Calu3 (cell line): ENCODE results near the gene RHBDL1. TPM values are rescaled to one million over a fixed set of nuclear protein-coding genes. Genes with fewer than 3 reads are reported as not detected.

Experiments used
- BruUV-seq: library from RNA; stranded (reverse); fragments of 400-500 nt; replicated peaks from 2 replicates; lab custom pipeline; 2021; lab: Mats Ljungman, UMichigan
- CTCF ChIA-PET: fragments of 300-600 bp; sonication (Branson Sonifier 250); formaldehyde crosslinking; loops from one replicate; lab custom pipeline; 2022; ENCODE audit warnings: antibody characterized with exemption; lab: Charles Lee
- DNase-seq: peaks from one replicate; pipeline ENCODE4 v3.0.0; 2022
- H3K27ac Mint-ChIP-seq: one replicate; pipeline ENCODE4 v1.8.0; 2022; ENCODE audit warnings: mixed read lengths; ENCODE audit not compliant: unreplicated experiment
- H3K27me3 Mint-ChIP-seq: one replicate; pipeline ENCODE4 v1.8.0; 2022; ENCODE audit warnings: mixed read lengths; ENCODE audit not compliant: unreplicated experiment
- H3K36me3 Mint-ChIP-seq: one replicate; pipeline ENCODE4 v1.8.0; 2022; ENCODE audit warnings: mild to moderate bottlenecking, moderate library complexity, mixed read lengths; ENCODE audit not compliant: insufficient read depth, unreplicated experiment
- H3K4me1 Mint-ChIP-seq: one replicate; pipeline ENCODE4 v1.8.0; 2022; ENCODE audit warnings: mild to moderate bottlenecking, low read depth, mixed read lengths; ENCODE audit not compliant: unreplicated experiment
- H3K4me3 Mint-ChIP-seq: one replicate; pipeline ENCODE4 v1.8.0; 2022; ENCODE audit warnings: mild to moderate bottlenecking, low read depth, moderate library complexity, mixed read lengths; ENCODE audit not compliant: unreplicated experiment
- H3K9me3 Mint-ChIP-seq: one replicate; pipeline ENCODE4 v1.8.0; 2022; ENCODE audit warnings: low read depth, mixed read lengths; ENCODE audit not compliant: unreplicated experiment
- CTCF ChIP-seq: fragments of 200-600 bp; IDR thresholded peaks from one replicate; pipeline ENCODE4 v1.8.0; 2022; ENCODE audit warnings: antibody characterized with exemption; ENCODE audit not compliant: unreplicated experiment
- intact Hi-C: fragments of 100-400 bp; cut with micrococcal nuclease; formaldehyde crosslinking; loops from one replicate; pipeline ENCODE4 v1.10.0; 2022; ENCODE audit not compliant: unreplicated experiment
- total RNA-seq: library from RNA; stranded (reverse); gene quantifications from 2 replicates; pipeline ENCODE4 v1.2.3, GENCODE V29; 2022

Gene RHBDL1
- total RNA-seq, 1 experiment from 2014 or later: 2.6 TPM

DNA sequence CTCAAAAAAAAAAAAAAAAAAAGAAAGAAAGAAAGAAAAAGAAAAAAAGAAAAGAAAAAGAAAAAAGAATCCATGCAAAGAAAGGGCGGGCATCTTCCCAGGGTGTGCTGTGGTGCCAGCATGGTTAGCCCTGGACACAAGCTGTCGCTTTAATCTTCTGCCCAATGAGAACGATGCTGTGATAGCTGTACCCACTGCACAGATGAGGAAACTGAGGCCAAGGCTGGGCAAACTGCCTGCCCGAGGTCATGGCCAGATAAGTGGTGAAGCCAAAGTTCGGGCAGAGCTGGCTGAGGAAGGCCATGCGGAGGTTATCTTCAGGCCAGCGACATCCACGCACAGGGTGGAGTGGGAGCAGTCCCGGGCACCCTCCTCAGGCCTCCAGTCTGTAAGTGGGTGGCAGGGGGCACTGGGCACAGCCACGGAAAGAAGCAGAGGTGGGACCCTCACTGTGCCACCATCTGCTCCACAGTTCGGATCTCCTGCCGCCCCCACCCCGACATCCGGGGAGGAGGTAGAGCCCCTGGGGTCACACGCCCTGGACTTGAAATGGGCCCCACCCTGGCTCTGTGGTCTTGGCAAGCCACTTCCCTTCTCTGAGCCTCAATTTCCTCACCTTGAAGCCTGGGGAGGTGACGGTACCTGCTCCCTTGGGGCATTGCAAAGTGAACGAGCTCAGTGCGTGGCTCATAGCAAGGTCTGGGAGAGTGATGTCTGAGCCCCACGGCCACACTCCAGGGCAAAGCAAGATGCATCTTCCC, 23.6 kb downstream of the RHBDL1 start:
- BruUV-seq: no TSS peak
- peaks cover 9% of the 10 kb centered on the region for H3K4me1 Mint-ChIP-seq
- no peak overlapping the region for H3K27ac Mint-ChIP-seq
- peaks cover 99% of the 10 kb centered on the region for H3K27me3 Mint-ChIP-seq
- H3K9me3 Mint-ChIP-seq: no peaks in the 10 kb centered on the region
- H3K4me3 Mint-ChIP-seq: no peak overlapping the region
- CTCF ChIA-PET: interaction anchor here (0.7 kb wide), 1 partner anchor 169 kb away, joined by 4 read pairs; no protein-coding TSS in a partner anchor
- DNase-seq: no peak
- intact Hi-C loops: no loop called here
- H3K36me3 Mint-ChIP-seq: peaks cover 5% of the 10 kb centered on the region
- TF ChIP-seq CTCF: no peak

DNA sequence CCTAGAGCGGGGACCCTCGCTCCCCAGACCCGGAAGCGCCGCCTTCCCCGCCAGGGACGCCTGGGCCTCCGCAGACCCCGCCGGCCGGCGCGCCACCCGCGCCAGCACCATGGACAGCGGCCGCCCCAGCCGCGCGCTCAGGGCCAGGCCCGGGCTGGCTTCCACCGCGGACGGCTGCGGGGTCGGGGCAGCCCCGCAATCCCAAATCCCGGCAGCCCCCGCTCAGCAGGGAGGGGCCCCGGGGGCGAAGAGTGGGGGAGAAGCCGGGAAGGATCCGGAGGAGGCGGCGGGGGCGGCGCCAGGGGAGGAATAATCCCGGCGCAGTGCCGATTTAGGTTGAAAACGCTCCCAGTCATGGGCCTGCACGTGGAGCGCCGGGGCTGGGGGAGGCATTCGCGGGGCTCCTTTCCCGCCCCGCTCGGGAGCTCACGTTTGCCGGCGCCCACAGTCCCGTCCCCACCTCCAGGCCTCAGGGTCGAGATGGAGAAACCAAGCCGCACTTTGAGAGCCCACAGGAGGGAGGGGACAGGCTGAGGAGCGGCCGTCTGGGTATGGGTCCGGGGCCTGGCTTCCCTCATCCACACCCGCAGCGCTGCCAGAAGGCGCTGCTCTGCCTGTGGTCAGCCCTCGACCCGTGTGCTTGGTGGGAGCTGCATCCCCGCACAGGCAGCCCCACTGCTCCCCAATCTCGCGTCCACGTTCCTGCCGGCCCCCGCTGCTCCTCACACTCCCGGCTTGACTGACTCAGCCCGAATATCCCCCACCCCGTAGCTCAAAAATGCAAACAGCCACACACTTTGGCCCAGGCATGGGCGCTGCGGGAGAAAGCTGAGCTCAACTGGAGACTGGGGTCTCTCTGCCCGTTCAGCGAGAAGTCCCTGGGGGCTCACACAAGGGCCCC, 25.5 kb downstream of the RHBDL1 start:
- peak; percentile 61 for DNase-seq
- Mint-ChIP-seq H3K4me1 (peaks cover 2% of the 10 kb centered on the region), H3K27me3 (peaks cover 90% of the 10 kb centered on the region), H3K36me3 (peaks cover 9% of the 10 kb centered on the region), H3K9me3 (no peaks in the 10 kb centered on the region), H3K27ac (no peak overlapping the region), H3K4me3 (no peak overlapping the region)
- no TSS peak for BruUV-seq
- CTCF ChIA-PET: no interaction called here
- TF ChIP-seq CTCF: no peak
- intact Hi-C loops: no loop called here

- H3K4me1 Mint-ChIP-seq: peaks cover 6% of the 10 kb centered on the region
- H3K27me3 Mint-ChIP-seq: peaks cover 90% of the 10 kb centered on the region
- no peak for TF ChIP-seq CTCF
- H3K27ac Mint-ChIP-seq: no peak overlapping the region
- CTCF ChIA-PET: no interaction called here
- H3K4me3 Mint-ChIP-seq: no peak overlapping the region
- intact Hi-C loops: no loop called here
- no TSS peak for BruUV-seq
- DNase-seq: no peak
- H3K36me3 Mint-ChIP-seq: peaks cover 9% of the 10 kb centered on the region
- no peaks in the 10 kb centered on the region for H3K9me3 Mint-ChIP-seq
Measured at GRCh38 chr16:702341-702740, 26.9 kb downstream of the RHBDL1 start.

DNA sequence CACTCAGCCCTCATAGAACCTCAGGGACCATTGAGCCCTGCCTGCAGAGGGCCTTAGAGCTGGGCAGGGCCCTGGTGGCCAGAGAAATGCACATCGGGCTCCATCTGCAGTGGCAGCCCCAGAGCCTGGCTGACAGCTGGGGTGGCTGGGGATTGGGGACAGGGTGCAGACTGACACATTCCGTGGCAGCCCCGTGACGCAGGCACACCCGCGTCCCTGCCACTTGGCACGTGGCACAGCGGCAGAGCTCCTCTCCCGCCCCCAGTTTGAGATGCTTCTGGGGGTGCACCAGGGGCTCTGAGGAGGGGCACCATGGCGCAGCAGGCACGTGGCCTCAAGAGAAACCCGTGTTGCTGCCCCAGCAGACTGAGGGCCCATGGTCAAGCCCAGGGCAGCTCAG, 27.9 kb downstream of the RHBDL1 start:
- no peak for TF ChIP-seq CTCF
- H3K36me3 Mint-ChIP-seq: peaks cover 9% of the 10 kb centered on the region
- intact Hi-C loops: no loop called here
- CTCF ChIA-PET: interaction anchor here (0.6 kb wide), 1 partner anchor 1447 kb away, joined by 4 read pairs; no protein-coding TSS in a partner anchor
- BruUV-seq: no TSS peak
- H3K27ac Mint-ChIP-seq: no peak overlapping the region
- peaks cover 6% of the 10 kb centered on the region for H3K4me1 Mint-ChIP-seq
- no peak overlapping the region for H3K4me3 Mint-ChIP-seq
- H3K9me3 Mint-ChIP-seq: no peaks in the 10 kb centered on the region
- H3K27me3 Mint-ChIP-seq: peaks cover 90% of the 10 kb centered on the region
- no peak for DNase-seq
